Inferior parietal cortex (tissue), 1 donor: ENCODE data around the gene LGALS1.
A peak's percentile ranks its signal among the peaks of the same experiment; 100 is the strongest.

Experiments
- DNase-seq: peaks from one replicate; pipeline ENCODE4 v3.0.0-alpha.2; 2016; ENCODE audit errors: extremely low spot score

Gene LGALS1

DNA sequence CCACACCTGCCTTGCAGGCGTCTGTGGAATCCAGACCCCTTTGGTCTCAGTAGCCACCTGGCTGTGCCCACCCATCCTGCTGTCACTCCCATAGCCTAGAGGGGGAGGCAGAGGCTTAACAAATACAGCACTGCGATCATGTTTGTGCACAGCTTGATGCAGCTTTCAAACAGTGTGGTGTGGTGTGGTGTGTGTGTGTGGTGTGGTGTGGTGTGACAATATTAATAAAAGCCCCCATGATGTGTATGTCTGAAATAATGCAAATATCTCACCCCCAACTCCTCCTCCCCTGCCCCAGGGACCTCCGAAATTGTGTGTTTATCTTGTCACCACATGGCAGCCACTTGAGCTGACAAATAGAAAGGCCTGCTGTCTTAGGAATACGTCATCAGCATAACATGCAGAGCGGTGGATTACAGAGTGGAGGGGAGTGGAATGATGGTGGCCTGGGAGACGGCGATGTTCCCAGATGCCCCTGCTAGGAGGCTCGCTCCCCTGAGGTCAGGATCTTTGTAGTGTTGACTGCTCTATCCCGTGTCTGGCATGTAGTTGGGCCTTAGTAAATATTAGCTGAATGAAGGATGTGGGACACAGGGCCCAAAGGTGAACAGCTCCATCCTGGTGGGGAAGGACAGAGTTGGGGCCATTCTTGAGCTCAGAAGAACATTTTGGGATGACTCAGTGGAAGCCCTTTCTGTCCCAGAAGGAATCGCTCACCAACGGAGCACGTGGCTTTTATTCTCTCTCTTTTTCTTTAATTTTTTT lies 14.1 kb upstream of the LGALS1 start:
- DNase-seq, result no peak

DNA sequence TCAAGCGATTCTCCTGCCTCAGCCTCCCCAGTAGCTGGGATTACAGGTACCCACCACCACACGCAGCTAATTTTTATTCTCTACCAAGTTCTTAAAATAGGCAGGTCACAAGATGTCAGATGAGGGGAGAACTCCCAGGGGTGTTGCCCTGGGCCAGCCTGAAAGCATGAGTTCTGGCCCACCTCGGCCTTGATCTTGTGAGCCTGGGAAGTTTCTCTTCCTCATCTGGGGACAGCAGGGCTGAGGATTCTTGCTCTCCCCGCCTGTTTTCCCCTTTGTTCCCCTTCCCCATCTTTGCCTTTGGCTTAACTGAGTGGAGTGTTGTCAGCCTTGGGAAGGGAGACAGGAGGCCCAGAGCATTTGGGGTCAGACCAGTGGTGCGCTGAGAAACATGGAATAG lies 13.4 kb upstream of the LGALS1 start:
- DNase-seq, result no peak

DNA sequence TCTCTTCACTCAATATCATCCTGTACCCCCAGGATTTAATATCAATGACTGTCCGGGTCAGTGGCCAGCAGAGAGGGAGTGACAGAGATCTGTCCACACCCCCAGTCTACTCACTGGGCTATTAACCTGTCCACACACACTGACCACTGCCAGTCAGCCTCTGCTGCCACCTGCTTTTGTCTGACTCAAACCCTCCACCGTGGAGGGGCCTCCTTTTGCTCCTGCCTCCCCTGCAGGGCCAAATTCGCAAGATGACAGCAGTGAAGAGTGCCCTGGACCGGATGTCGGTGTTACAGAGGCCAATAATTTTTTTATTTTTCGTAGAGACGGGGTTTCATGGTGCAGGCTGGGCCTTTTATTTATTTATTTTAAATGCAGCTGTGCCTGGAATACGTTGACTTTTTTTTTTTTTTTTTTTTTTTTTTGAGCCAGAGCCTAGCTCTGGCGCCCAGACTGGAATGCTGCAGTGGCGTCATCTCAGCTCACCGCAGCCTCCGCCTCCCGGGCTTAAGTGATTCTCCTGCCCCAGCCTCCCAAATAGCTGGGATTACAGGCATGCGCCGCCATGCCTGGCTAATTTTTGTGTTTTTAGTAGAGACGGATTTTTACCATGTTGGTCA lies 11.8 kb upstream of the LGALS1 start:
- DNase-seq, result no peak

DNA sequence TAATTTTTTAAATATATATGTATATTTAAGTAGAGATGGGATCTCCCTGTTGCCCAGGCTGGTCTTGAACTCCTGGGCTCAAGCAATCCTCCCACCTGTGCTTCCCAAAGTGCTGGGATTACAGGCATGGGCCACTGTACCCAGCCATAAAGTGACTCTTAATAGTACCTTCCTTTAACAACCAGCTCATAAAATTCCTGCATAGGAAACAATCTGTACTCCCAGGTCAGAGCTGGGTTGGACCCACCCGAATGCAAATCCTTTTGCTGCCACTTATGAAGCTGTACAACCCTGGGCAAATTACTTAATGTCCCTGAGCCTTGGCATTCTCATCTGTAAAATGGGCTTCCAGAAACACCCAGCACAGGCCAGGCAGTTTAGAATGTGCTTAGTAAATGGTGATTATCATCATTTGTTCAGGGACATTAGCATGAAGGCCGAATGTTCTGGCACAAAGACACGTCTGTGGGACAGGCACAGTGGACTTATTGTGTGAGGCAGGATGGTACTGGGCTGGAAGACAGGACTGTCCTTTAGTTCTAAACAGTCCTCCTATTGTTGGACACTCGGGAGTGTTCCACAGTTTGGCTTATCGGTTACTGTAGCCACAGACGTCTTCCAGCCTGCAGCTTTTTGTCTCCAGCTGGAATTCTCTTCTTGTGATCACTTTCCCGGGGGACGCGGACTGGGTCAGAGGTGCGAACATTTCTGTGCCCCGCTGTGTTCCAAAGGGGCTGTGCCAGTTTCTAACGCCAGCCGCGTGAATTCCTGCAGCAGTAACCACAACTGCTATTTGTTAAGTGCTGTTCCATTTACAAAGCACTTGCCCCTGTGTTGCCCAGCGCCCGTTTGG lies 11.0 kb upstream of the LGALS1 start:
- peak; percentile 85 for DNase-seq

DNA sequence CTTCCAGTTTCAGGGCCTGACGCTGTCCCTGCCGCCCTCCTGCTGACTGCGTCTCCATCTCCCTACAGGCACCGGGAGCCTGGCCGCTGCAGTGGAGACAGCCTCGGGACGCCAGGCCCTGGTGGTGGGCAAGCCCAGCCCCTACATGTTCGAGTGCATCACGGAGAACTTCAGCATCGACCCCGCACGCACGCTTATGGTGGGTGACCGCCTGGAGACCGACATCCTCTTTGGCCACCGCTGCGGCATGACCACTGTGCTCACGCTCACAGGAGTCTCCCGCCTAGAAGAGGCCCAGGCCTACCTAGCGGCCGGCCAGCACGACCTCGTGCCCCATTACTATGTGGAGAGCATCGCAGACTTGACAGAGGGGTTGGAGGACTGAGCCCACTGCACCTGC lies 9.9 kb upstream of the LGALS1 start:
- DNase-seq, result no peak

DNA sequence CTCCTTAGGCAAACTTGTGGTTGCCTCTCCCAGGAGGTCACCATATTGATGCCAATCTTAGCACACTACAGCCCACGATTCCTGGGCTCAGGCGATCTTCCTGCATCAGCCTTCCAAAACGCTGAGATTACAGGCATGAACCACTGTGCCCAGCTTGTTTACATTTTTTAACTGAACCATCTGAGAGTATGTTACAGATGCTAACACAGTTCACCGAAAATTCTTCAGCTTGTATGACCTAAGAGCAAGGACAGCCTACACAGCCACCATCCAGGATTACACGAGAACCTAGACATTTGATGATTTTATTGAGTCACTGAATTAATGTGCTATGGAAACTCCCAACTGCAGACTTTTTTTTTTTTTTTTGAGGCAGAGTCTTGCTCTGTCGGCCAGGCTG lies 5.8 kb upstream of the LGALS1 start:
- no peak for DNase-seq

DNA sequence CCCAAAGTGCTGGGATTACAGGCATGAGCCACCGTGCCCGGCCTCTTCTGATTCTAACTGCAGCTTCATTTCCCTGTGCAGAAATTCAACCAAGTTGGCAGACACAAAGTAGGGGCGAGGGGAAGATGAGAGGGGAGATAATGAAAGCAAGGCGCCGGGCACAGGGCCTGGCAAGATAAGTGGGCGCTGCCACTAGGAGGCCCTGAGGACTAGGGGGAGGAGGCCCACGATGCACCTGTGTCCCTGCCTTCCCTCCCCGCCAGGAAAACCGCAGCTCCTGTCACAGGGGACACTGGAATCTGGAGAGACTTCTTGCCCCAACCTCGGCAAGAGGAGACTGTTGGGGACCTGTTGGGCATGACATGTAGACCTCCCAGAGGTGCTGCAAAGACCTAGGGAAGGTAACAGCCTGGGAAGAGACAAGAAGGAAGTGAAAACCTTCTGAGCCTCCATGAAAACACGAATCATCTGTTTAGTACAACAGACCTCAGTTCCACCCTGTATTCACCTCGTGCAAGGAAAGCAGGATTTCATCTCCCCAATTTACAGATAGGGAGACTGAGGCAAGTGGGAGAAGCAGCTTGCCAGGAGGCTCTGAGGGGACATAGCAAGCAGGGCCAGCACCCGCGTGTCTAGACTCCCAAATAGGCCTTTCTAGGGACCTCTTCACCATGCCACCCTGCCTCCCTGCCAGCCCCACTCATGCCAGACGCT lies 3.1 kb upstream of the LGALS1 start:
- no peak for DNase-seq

DNA sequence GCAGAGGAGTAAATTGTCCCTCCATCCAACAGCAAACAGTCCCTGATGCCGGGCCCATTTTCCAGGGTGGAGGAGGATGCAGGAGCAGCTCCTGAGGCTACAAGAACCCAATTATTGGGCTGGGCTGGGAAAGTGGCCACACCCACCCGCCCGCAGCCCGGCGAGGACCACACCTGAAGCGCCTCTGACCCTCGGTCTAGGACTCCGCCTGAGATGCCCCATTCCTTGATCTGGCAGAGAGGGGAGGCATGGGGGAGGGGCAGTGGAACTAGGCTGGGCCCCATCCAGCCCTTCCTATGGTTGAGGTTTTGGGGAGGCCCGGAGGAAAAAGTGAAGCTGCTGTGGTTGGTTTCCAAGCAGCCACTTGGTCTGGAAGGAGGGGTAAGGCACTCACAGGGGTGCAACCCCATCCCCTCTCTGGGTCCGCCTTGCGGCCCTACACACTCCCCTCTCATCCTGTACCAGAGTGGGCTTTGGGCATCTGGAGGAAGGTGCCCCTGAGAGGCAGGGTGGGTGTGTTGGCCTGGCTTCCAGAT lies 2.4 kb upstream of the LGALS1 start:
- no peak for DNase-seq

DNA sequence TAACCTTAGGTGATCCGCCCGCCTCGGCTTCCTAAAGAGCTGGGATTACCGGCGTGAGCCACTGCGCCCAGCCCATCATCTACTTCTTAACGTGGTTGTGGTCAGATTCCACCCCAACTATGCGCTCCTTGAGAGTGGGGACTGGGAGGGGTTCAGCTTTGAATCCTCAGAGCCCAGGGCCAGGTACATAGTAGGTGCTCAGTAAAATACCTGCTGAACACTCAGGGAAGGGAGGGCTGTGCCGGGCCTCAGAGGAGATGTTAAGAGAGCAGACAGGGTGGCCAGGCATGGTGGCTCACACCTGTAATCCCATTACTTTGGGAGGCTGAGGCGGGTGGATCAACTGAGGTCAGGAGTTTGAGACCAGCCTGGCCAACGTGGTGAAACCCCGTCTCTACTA lies 1.2 kb upstream of the LGALS1 start:
- no peak for DNase-seq

DNA sequence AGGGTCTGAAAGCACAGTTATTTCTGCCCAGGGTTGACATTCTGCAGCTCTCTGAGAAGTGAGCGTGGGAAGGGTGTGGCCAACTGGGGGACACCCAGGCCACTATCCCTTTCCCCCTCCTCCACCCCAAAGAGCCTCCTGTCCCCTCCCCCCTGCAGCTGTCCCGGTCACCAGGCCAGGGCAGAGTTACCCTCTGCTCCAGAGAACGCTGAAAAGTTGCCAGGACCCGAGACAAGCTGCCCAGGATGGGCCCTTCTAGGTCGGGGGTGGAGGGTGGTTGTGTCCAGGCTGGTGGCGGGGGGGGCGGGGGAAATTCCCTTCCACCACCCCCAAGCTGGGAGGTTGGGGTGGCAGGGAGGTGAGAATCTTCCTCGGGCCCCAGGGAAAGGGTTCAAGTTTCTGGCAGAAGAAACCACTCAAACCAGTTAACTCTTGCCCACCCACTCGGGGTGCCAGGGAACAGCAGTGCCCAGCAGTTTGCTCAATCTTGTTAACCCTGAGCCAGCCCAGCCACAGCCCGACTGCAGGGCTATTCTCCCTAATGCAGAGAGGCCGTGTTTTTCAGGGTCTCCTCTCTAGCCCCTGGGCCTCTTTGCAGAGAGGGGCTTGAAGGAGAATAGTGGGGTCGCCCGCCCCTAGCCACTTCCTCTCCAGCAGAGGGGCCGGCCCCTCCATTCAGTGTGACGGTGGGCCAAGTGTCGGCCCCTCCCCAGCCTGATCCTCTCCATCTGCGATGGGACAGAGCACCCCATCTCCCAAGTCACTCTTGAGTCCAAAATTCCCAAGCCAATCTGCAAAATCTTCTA lies 697 bp downstream of the LGALS1 start:
- no peak for DNase-seq

DNA sequence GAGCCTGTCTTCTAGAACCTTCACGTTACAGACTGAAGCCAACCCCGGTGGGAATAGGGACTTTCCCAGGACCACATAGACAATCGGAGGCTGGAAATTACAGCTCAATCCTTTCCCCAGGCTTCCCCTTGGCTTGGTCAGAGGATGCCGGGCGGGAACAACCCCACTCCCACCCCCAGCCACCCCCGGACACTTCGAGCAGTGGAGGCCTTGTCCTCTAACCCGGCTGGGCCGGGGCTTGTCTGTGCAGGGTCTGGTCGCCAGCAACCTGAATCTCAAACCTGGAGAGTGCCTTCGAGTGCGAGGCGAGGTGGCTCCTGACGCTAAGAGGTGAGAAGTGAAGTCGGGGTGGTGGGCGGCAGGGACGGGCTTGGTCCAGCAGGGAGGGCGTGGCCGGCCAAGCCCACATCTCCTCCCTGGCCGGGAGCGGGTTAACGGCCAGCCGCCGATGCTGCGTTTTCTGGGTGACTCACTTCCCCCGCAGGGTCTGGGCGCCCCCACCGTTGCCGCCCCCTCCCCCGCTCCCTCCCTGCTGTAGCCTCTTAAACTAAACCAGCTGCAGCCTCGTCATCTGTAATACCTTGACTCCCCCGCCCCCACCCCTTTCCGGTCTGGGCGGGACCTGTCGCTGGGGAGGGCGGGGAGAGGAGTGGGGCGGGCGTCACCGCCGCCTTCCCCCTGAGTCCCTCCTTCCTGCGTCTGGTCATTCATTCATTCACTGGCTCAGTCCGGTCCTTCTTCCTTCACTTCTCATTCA lies 1.5 kb downstream of the LGALS1 start:
- DNase-seq, result peak; percentile 51

DNA sequence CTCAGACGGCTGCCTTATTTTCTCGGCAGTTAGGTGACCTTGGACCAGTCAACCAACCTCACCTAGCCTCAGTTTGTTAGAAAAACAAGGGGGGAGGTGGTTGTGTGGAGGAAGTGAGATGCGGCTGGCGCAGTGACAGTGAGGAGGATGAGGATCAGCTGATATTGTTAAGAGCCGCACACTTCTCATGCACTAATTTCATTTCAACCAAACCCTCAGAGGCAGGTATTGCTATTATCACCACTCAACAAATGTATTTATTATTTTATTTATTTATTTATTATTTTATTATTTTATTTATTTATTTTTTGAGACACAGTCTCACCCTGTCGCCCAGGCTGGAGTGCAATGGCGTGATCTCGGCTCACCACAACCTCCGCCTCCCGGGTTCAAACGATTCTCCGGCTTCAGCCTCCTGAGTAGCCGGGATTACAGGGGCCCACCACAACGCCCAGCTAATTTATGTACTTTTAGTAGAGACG lies 2.1 kb downstream of the LGALS1 start:
- no peak for DNase-seq

DNA sequence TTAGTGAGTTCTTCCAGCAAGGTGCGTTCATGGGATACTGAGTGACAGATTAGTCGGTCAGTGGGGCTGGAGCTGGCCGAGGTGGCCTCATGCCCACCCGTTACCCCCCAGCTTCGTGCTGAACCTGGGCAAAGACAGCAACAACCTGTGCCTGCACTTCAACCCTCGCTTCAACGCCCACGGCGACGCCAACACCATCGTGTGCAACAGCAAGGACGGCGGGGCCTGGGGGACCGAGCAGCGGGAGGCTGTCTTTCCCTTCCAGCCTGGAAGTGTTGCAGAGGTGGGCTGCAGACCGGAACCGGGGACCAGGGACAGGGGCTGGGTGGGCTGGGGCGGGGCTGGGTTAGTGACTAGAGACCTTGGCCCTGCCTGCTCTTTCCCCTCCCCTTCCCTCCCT lies 2.9 kb downstream of the LGALS1 start:
- DNase-seq, result no peak

DNA sequence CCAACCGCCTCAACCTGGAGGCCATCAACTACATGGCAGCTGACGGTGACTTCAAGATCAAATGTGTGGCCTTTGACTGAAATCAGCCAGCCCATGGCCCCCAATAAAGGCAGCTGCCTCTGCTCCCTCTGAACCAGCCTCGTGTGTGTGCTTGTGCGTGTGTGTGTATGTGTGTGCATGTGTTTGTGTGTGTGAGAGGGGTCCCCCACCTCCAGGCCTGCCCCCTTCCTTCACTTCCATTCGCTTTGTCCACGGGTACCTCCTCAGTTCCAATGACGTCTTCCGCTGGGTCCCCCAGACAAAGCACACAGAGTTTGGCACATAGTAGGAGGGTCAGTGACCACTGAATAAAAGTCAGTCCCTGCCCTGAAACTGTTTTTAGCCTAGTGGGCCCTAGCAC lies 4.2 kb downstream of the LGALS1 start:
- DNase-seq, result no peak

DNA sequence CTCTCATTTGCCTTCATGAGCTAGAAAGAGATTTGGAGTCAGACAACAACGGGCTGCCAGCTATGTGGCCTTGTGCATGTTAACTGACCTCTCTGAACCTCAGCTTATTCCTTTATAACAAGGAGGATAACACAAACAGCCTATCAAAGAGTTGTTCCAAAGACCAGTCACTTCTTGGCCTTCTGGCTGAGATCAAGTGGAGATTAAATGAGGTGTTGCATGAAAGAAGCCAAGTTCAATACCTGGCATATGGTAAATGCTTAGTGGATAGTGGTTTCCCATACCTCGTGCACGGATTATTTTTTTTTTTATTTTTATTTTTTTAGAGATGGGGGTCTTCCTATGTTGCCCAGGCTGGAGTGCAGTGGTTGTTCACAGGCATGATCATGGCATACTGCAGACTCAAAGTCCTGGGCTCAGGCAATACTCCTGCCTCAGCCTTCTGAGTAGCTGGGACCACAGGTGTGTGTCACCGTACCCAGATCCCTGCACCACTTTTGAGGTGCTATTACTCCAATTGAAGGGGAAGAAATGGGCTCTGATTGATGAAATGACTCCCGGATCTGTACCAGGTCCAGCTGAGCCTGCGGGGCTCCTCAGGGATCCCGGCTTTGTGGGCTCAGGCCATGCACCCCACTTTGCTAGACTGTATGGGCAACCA lies 4.9 kb downstream of the LGALS1 start:
- no peak for DNase-seq

DNA sequence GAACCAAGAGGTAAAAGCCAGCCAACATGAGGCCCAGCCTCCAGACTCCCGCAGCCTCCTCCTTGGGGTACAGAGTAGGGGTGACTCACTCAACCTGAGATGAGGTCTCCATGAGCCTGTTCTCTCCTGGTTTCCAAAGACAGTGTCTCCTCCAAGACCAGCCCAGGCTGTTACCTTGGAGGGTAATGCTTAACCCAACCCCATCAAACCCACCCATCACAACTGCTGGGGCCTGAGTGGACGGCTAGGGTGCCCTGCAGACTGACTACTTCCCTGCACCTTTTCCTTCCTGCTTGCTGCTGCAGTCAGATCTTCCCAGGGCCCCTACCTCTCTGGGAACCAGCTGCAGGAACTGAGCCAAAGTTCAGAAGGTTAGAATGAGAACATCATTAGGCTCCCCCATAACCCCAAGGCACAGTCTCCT lies 5.6 kb downstream of the LGALS1 start:
- no peak for DNase-seq

DNA sequence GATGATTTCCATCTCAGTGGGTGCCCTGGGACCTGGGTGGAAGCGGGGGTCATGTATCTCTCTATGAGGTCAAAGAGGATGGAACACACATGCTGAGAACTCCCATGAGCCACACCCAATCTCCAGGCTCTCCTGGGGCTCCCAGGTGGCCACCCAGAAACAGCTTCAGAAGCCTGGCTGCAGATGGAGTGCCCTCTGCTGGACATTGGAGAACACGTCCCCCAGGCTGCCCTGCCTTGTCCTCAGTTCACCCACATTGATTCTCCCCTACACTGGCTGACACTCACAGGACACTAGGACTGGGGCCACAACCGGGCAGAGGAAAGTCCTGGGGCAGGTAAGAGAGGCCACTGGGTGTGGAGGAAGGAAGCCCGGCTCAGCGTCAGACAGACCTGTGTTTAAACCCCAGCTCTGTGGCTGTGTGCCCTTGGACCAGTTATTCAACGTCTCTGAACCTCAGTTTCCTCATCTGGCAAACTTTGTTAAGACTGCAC lies 6.2 kb downstream of the LGALS1 start:
- peak; percentile 73 for DNase-seq

DNA sequence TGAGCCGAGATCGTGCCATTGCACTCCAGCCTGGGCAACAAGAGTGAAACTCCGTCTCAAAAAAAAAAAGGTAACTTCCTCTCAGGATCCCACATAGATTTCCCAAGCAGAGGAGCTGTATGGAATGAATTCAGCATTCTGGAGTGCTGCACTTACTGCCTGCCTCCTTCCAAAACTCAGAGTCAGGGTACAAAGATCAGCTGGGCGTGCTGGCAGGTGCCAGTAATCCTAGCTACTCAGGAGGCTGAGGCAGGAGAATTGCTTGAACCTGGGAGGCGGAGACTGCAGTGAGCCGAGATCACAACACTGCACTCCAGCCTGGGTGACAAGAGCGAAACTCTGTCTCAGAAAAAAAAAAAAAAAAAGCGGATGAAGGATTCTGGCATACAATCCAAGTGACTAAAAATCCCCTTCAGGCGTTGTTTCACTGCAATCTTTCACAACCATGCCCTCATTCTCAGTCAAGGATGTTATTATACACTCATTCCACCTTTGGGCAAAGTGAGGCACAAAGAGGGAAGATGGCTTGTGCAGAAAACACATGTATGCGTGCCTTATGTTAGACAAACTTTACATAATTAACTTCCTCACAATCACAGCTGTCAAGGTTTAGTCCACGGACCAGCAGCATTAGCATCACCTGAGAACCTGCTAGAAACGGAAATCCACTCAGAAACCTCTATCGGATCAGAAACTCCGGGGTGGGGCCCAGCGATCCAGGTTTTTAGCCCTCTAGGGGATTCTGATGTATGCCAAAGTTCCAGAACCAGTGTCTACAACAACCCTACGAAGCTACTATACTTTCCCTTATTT lies 9.6 kb downstream of the LGALS1 start:
- DNase-seq, result no peak
